HepG2 (cell line): Measurements from ENCODE around the gene USP36. TPM values are rescaled to one million over a fixed set of nuclear protein-coding genes. Genes with fewer than 3 reads are reported as not detected.

Experiments used
- ATAD3A ChIP-seq: sonication (generic); formaldehyde crosslinking; IDR thresholded peaks from 2 replicates; pipeline ENCODE4 v1.4.0; 2020; ENCODE audit warnings: missing genetic modification reagents
- DR1 ChIP-seq: sonication (generic); formaldehyde crosslinking; IDR thresholded peaks from 2 replicates; pipeline ENCODE4 v1.8.0; 2021; ENCODE audit warnings: mild to moderate bottlenecking, missing genetic modification reagents, inconsistent platforms
- EED ChIP-seq: sonication (generic); formaldehyde crosslinking; IDR thresholded peaks from 2 replicates; pipeline ENCODE4 v1.5.0; 2020; ENCODE audit warnings: mild to moderate bottlenecking, missing genetic modification reagents
- FOSL2 ChIP-seq: sonication (generic); formaldehyde crosslinking; IDR thresholded peaks from 2 replicates; pipeline ENCODE4 v1.4.0; 2020; ENCODE audit warnings: missing genetic modification reagents
- FOXK1 ChIP-seq: sonication (generic); formaldehyde crosslinking; IDR thresholded peaks from 2 replicates; pipeline ENCODE4 v1.4.0; 2020; ENCODE audit warnings: low read depth, missing genetic modification reagents, borderline replicate concordance
- HIVEP1 ChIP-seq: sonication (generic); formaldehyde crosslinking; IDR thresholded peaks from 2 replicates; pipeline ENCODE4 v1.4.0; 2020; ENCODE audit warnings: mild to moderate bottlenecking, missing genetic modification reagents
- ISX ChIP-seq: sonication (generic); formaldehyde crosslinking; conservative IDR thresholded peaks from 2 replicates; pipeline ENCODE4 v1.5.0; 2020; ENCODE audit warnings: missing genetic modification reagents
- NFE2 ChIP-seq: sonication (generic); formaldehyde crosslinking; IDR thresholded peaks from 2 replicates; pipeline ENCODE4 v1.4.0; 2020; ENCODE audit warnings: missing genetic modification reagents
- REL ChIP-seq: sonication (generic); formaldehyde crosslinking; conservative IDR thresholded peaks from 2 replicates; pipeline ENCODE4 v1.8.0; 2022; ENCODE audit warnings: mild to moderate bottlenecking, missing genetic modification reagents, moderate library complexity
- SIX1 ChIP-seq: sonication (generic); formaldehyde crosslinking; IDR thresholded peaks from 2 replicates; pipeline ENCODE4 v1.4.0; 2020; ENCODE audit warnings: missing genetic modification reagents, borderline replicate concordance
- SMC3 ChIP-seq: IDR thresholded peaks from 2 replicates; pipeline ENCODE4 v1.6.1; 2011; ENCODE audit warnings: low read length, improper control_type of control experiment
- SSRP1 ChIP-seq: IDR thresholded peaks from 2 replicates; pipeline ENCODE4 v1.6.1; 2016; ENCODE audit warnings: control low read depth
- STAG1 ChIP-seq: sonication (generic); formaldehyde crosslinking; IDR thresholded peaks from 2 replicates; pipeline ENCODE4 v1.4.0; 2020; ENCODE audit warnings: missing genetic modification reagents
- TEAD3 ChIP-seq: optimal IDR thresholded peaks from 2 replicates; pipeline ENCODE3; 2016; ENCODE audit warnings: borderline replicate concordance
- YEATS2 ChIP-seq: sonication (generic); formaldehyde crosslinking; IDR thresholded peaks from 2 replicates; pipeline ENCODE4 v1.4.0; 2020; ENCODE audit warnings: missing genetic modification reagents, borderline replicate concordance
- ZFX ChIP-seq: sonication (generic); formaldehyde crosslinking; IDR thresholded peaks from 2 replicates; pipeline ENCODE4 v1.4.0; 2020; ENCODE audit warnings: mild to moderate bottlenecking, low read depth, missing genetic modification reagents, moderate library complexity
- ZNF101 ChIP-seq: sonication (generic); formaldehyde crosslinking; IDR thresholded peaks from 2 replicates; pipeline ENCODE4 v1.4.0; 2020; ENCODE audit warnings: mild to moderate bottlenecking, low read depth, missing genetic modification reagents, borderline replicate concordance
- ZNF672 ChIP-seq: sonication (generic); formaldehyde crosslinking; IDR thresholded peaks from 2 replicates; pipeline ENCODE4 v1.8.1; 2022; ENCODE audit warnings: missing genetic modification reagents
- ZNF737 ChIP-seq: sonication (generic); formaldehyde crosslinking; IDR thresholded peaks from 2 replicates; pipeline ENCODE4 v1.5.0; 2020; ENCODE audit warnings: missing genetic modification reagents, mild to moderate bottlenecking, borderline replicate concordance
- ZNF772 ChIP-seq: sonication (generic); formaldehyde crosslinking; IDR thresholded peaks from 2 replicates; pipeline ENCODE4 v1.5.0; 2020; ENCODE audit warnings: mild to moderate bottlenecking, missing genetic modification reagents
- polyA plus RNA-seq, 8 experiments: library from polyadenylated mRNA; depleted of rRNA in 3 of 8; stranded (reverse) in 7 of 8; unstranded in 1 of 8; fragments of >200 nt; fragmentation: Illumina TruSeq in 4 of 8; extraction: Trizol in 4 of 8; gene quantifications; 2 replicates each; pipeline versions ENCODE4 v1.2.1 to v1.2.3, GENCODE V29; 2011 to 2016; ENCODE audit warnings: low read depth in 4 of 8, missing spikeins in 1 of 8, mixed read lengths in 1 of 8; ENCODE audit not compliant: insufficient read depth in 1 of 8
- total RNA-seq, 5 experiments: library from RNA; depleted of rRNA; stranded (reverse); fragments of >200 nt; fragmentation: Illumina TruSeq; extraction: Trizol; gene quantifications; 2 replicates each; pipeline ENCODE4 v1.2.3, GENCODE V29; 2016; ENCODE audit warnings: low read depth in 1 of 5
- TF ChIP-seq, protein P1 (sequence below): sonication (generic); formaldehyde crosslinking; IDR thresholded peaks from 2 replicates; pipeline ENCODE4 v1.5.1; 2020; ENCODE audit warnings: mild to moderate bottlenecking, moderate library complexity, missing genetic modification reagents
- TF ChIP-seq, protein P2 (sequence below): sonication (generic); formaldehyde crosslinking; IDR thresholded peaks from 2 replicates; pipeline ENCODE4 v1.5.0; 2020; ENCODE audit warnings: mild to moderate bottlenecking, missing genetic modification reagents, moderate library complexity
- TF ChIP-seq, protein P3 (sequence below), 2 experiments: sonication (generic) in 1 of 2; formaldehyde crosslinking in 1 of 2; IDR thresholded peaks; 2 replicates each; pipeline versions ENCODE4 v1.5.1 to v1.6.1; 2011 to 2020; ENCODE audit warnings: borderline replicate concordance in 1 of 2, low read depth in 1 of 2, low read length in 1 of 2, mild to moderate bottlenecking in 1 of 2, missing genetic modification reagents in 1 of 2, moderate library complexity in 1 of 2
- TF ChIP-seq, protein P4 (sequence below): sonication (generic); formaldehyde crosslinking; IDR thresholded peaks from 2 replicates; pipeline ENCODE4 v1.5.0; 2020; ENCODE audit warnings: mild to moderate bottlenecking, low read depth, missing genetic modification reagents, borderline replicate concordance

USP36 gene
- total and polyA plus RNA-seq, 2 of the 13 experiments (the other 11 are each of a cell fraction or from before 2014, with no cell fraction given), result 29.6 to 45.9 TPM

GRCh38 chr17:78840780-78841611, at the start of gene USP36 (continued):
- TF ChIP-seq, protein P1, sequence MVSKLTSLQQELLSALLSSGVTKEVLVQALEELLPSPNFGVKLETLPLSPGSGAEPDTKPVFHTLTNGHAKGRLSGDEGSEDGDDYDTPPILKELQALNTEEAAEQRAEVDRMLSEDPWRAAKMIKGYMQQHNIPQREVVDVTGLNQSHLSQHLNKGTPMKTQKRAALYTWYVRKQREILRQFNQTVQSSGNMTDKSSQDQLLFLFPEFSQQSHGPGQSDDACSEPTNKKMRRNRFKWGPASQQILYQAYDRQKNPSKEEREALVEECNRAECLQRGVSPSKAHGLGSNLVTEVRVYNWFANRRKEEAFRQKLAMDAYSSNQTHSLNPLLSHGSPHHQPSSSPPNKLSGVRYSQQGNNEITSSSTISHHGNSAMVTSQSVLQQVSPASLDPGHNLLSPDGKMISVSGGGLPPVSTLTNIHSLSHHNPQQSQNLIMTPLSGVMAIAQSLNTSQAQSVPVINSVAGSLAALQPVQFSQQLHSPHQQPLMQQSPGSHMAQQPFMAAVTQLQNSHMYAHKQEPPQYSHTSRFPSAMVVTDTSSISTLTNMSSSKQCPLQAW, result peak; percentile 99
- TF ChIP-seq HIVEP1, result peak; percentile 98
- TF ChIP-seq SIX1 (CRISPR knock-in tag), result no peak
- peak; percentile 94 for TF ChIP-seq DR1
- TF ChIP-seq REL (CRISPR knock-in tag), result 0 out of 2 replicates have a peak, but pooled peaks have one; percentile 90
- TF ChIP-seq, protein P2, sequence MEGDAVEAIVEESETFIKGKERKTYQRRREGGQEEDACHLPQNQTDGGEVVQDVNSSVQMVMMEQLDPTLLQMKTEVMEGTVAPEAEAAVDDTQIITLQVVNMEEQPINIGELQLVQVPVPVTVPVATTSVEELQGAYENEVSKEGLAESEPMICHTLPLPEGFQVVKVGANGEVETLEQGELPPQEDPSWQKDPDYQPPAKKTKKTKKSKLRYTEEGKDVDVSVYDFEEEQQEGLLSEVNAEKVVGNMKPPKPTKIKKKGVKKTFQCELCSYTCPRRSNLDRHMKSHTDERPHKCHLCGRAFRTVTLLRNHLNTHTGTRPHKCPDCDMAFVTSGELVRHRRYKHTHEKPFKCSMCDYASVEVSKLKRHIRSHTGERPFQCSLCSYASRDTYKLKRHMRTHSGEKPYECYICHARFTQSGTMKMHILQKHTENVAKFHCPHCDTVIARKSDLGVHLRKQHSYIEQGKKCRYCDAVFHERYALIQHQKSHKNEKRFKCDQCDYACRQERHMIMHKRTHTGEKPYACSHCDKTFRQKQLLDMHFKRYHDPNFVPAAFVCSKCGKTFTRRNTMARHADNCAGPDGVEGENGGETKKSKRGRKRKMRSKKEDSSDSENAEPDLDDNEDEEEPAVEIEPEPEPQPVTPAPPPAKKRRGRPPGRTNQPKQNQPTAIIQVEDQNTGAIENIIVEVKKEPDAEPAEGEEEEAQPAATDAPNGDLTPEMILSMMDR (CRISPR knock-in tag), result peak; percentile 55
- peak; percentile 80 for TF ChIP-seq TEAD3 (CRISPR knock-in tag)
- TF ChIP-seq, protein P3, sequence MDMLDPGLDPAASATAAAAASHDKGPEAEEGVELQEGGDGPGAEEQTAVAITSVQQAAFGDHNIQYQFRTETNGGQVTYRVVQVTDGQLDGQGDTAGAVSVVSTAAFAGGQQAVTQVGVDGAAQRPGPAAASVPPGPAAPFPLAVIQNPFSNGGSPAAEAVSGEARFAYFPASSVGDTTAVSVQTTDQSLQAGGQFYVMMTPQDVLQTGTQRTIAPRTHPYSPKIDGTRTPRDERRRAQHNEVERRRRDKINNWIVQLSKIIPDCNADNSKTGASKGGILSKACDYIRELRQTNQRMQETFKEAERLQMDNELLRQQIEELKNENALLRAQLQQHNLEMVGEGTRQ (IDR thresholded peaks at IDR 0.05; ENCODE audit: low read depth, low read length), result peak; percentile 76
- TF ChIP-seq, protein P3 (CRISPR knock-in tag; IDR thresholded peaks at IDR 0.05; ENCODE audit: borderline replicate concordance), result peak; percentile 87
- 0 out of 2 replicates have a peak, but pooled peaks have one; percentile 41 for TF ChIP-seq ZNF737 (CRISPR knock-in tag)
- TF ChIP-seq, protein P4, sequence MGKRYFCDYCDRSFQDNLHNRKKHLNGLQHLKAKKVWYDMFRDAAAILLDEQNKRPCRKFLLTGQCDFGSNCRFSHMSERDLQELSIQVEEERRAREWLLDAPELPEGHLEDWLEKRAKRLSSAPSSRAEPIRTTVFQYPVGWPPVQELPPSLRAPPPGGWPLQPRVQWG (CRISPR knock-in tag), result no peak
- TF ChIP-seq FOSL2 (CRISPR knock-in tag), result peak; percentile 82
- peak; percentile 98 for TF ChIP-seq ZNF772
- peak; percentile 93 for TF ChIP-seq ZNF672
- peak; percentile 94 for TF ChIP-seq EED (CRISPR knock-in tag)
- TF ChIP-seq SSRP1, result no peak
- TF ChIP-seq FOXK1 (CRISPR knock-in tag), result peak; percentile 88; the same call in 1 of the 2 replicates
- TF ChIP-seq YEATS2 (CRISPR knock-in tag), result peak; percentile 98
- TF ChIP-seq NFE2 (CRISPR knock-in tag), result no peak
- peak; percentile 97 for TF ChIP-seq ZFX (CRISPR knock-in tag)
- no peak for TF ChIP-seq ATAD3A (CRISPR knock-in tag)
- peak; percentile 35 for TF ChIP-seq STAG1 (CRISPR knock-in tag)
- TF ChIP-seq ISX (CRISPR knock-in tag), result no peak
- peak; percentile 79; the same call in 1 of the 2 replicates for TF ChIP-seq ZNF101 (CRISPR knock-in tag)
- no peak; the same call in 1 of the 2 replicates for TF ChIP-seq SMC3
